Measurements from ENCODE around the gene CCR5.
"Not testable (repeated sequence)": the region's sequence is repeated elsewhere in the genome, so short reads cannot be mapped to it uniquely, and the experiment has no call there.

The CCR5 gene

DNA sequence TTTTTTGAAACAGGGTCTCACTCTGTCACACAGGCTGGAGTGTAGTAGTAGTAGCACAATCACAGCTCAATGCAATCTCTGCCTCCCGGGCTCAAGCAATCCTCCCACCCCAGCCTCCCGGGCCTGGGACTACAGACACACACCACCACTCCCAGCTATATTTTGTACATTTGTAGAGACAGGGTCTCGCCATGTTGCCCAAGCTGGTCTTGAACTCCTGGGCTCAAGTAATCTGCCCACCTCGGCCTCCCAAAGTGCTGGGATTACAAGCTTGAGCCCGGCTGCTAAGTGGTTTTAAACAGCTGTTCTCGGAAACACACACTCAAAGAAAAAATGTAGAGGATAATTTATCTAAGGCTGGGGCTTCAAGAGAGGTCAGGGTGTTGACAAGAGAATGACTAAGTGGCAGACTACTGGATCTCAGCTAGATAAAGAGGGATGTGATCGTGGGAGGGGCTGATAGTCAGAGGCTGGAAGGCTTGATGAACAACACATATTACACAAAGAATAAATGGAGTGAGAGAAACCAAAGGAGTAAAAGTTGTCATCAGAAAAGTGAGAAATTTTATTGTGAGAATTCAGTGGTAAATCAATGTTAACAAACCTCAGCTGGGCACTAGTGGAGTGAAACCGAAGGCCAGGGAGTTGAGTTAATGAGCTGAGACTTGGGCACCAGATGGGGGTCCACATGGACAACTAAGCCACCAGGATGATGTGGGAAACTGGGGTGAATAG is 29.4 kb downstream of the CCR5 start:
- DNase-seq (ENCODE audit: low spot score), result no peak
- Histone ChIP-seq H3K4me3 (no peak overlapping the region), H3K27ac (no peak overlapping the region)
- TF ChIP-seq, protein P1, sequence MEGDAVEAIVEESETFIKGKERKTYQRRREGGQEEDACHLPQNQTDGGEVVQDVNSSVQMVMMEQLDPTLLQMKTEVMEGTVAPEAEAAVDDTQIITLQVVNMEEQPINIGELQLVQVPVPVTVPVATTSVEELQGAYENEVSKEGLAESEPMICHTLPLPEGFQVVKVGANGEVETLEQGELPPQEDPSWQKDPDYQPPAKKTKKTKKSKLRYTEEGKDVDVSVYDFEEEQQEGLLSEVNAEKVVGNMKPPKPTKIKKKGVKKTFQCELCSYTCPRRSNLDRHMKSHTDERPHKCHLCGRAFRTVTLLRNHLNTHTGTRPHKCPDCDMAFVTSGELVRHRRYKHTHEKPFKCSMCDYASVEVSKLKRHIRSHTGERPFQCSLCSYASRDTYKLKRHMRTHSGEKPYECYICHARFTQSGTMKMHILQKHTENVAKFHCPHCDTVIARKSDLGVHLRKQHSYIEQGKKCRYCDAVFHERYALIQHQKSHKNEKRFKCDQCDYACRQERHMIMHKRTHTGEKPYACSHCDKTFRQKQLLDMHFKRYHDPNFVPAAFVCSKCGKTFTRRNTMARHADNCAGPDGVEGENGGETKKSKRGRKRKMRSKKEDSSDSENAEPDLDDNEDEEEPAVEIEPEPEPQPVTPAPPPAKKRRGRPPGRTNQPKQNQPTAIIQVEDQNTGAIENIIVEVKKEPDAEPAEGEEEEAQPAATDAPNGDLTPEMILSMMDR (IDR thresholded peaks at IDR 0.05), result no peak

DNA sequence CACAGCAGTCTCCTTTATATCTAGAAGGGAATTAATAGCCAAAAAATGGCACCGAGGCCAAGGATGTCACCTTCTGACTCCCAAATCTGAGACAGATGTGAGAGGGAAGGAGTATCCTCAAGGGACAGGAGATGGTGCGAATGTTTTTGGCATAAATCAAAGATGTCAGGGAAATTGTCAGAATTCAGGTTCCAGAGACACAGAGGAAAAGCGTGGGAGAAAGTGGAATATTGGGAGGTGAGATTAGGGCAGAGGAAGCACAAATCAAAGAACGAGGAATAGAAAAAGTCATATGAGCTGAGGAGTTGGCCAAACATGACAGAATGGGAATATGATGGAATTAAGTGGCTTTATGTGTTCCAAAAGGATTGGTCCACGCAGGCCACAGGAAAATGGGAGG is 30.1 kb downstream of the CCR5 start:
- H3K4me3 ChIP-seq, result no peak overlapping the region
- TF ChIP-seq, protein P1 (IDR thresholded peaks at IDR 0.05), result no peak
- no peak overlapping the region for H3K27ac ChIP-seq
- no peak for DNase-seq (ENCODE audit: low spot score)

DNA sequence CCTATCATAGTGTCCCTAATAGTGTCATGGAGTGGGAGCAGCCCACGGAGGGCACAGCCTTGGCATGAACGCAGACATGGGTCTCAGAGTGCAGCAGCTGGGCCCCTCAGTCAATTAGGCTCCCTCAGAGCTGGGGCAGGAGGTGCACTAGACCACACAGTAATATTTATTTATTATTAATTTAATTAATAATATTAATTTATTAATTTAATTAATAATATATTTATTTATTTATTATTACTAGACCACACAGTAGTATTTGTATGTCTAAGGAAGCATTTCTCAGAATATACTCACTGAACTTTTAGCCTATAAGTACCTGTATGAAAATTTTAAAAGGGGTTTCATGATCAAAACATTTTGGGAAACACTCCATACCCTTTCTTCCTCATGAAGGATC is 30.8 kb downstream of the CCR5 start:
- TF ChIP-seq, protein P1 (IDR thresholded peaks at IDR 0.05), result no peak
- no peak overlapping the region for H3K27ac ChIP-seq
- DNase-seq (ENCODE audit: low spot score), result no peak
- H3K4me3 ChIP-seq, result no peak overlapping the region

DNA sequence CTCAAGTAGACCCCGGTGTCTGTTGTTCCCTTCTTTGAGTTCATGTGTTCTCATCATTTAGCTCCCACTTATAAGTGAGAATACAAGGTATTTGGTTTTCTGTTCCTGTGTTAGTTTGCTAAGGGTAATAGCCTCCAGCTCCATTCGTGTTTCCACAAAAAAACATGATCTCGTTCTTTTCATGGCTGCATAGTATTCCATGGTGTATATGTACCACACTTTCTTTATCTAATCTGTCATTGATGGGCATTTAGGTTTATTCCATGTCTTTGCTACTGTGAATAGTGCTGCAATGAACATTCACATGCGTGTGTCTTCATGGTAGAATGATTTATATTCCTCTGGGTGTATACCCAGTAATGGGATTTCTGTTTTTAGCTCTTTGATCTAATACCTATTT is 32.2 kb downstream of the CCR5 start:
- not testable (repeated sequence) for DNase-seq (ENCODE audit: low spot score); H3K4me3 ChIP-seq; H3K27ac ChIP-seq

DNA sequence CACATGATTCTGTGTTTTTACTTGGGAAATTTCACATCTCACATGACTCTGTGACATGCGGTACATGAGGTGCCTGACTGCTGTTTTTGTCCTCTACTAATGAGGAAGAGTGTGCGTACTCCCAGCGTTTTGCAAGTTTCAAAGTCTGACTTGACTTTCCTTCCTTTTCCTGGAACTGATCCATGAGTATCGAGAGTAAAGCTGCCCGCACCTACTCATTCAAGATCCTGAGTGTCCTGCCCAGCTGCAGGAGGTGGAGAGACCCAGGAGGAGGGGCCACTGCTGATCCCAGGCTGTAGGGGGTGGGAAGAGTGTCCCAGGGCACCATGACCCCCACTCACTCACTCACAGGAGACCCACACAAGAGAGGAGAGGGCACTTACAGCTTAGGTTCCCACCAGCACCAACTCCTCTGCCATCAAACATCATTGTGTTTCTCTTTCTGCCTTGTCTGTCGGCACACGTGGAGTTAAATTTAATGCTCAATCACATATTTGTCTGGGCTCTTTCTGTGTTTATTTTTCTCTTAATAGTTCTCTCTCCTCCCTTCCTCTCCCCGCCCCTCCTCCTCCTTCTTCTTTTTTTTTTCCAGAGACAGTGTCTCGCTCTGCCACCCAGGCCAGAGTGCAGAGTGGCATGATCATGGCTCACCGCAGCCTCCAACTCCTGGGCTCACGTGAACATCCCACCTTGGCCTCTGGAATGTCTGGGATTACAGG is 34.7 kb downstream of the CCR5 start:
- no peak for DNase-seq (ENCODE audit: low spot score)
- TF ChIP-seq, protein P1 (IDR thresholded peaks at IDR 0.05), result no peak

DNA sequence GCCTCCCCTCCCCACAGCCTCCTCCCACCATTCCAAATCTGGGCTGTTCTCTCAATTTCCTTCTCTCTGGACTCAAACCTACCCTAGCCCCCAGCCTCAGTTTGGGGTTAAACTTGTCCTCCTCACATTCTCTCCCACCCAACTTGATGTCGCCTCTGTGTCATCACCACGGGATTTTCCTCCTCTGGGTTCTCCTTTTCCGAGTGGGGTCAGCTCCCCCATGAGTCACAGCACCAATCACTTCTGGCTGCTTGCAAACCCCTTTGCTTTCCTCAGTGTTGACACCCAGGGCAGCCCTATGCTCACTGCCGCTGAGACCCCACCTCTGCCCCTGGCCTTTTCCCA is 35.7 kb downstream of the CCR5 start:
- no peak for DNase-seq (ENCODE audit: low spot score)
- TF ChIP-seq, protein P1 (IDR thresholded peaks at IDR 0.05), result no peak
- Histone ChIP-seq H3K4me3 (peak overlapping the region; percentile 62), H3K27ac (peak overlapping the region; percentile 32 to 85)

More for the DNA sequence above, 34.7 kb downstream of the CCR5 start:
- Histone ChIP-seq H3K4me3 (peak overlapping the region; percentile 47), H3K27ac (peak overlapping the region; percentile 32 to 85)

DNA sequence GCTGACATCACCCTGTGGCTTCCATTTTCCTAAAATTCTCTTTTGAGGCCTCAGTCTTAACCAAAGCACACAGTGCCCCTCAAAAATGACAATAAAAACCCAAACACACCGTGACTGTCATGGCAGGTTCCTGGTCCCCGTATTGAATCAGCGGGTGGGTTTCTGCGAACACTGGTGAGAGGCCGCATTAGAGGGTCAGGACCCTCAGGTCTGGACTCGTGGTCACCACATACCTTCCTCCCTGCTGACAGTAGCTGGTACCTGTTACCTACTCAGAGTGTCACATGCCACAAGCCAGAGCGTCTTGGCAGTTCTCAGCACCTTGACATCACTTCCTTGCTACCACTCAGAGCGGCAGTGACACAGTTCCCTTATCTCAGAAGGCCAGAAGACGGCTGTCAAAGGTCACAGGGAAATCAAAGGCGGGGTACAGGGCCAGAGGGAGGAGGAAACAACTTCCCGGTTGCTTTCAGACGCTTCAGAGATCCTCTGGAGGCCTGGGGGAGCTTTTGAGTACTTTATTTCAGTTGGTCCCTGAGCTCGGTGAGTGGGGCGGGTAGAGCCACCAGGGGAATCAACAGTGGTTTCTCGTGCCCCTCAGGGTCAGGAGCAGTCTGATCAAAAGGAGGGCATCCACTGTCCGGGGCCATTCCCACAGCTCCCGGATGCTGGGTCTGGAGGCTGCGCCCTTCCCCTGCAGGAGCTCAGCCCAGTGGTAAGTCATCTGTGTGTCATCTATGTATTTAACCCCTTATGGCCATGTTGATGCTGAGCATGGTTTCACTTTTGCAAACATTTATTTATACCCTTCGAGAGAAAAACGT is 36.3 kb downstream of the CCR5 start, which contains the start of the genes CCR5AS and CCRL2:
Gene CCR5AS, minus strand, starts transcription at position 279 of the 824 bp plus-strand sequence.
Gene CCRL2, plus strand, starts transcription at position 472 of the 824 bp plus-strand sequence. CDS start 821 bp downstream, outside the sequence.
- TF ChIP-seq, protein P1 (IDR thresholded peaks at IDR 0.05), result no peak
- no peak for DNase-seq (ENCODE audit: low spot score)
- H3K4me3 ChIP-seq, result peak within 1 kb of the TSS; percentile 62
- peak within 1 kb of the TSS; percentile 32 to 85 for H3K27ac ChIP-seq

All from coronary artery (tissue), 2 donors.